Endothelial cell of umbilical vein (primary cell): Measurements from ENCODE around the gene SYK. TPM values are rescaled to one million over a fixed set of nuclear protein-coding genes. Genes with fewer than 3 reads are reported as not detected.

Experiments
- BruUV-seq: library from RNA; stranded (reverse); fragments of 400-500 nt; replicated peaks from 2 replicates; lab custom pipeline; 2021; lab: Mats Ljungman, UMichigan
- CTCF ChIA-PET: fragments of 300-600, 350-600 bp; sonication (Branson Sonifier 250); formaldehyde crosslinking; loops from one replicate; lab custom pipeline; 2021; ENCODE audit warnings: antibody characterized with exemption, inconsistent platforms; lab: Charles Lee
- POLR2A ChIA-PET: fragments of 300-600, 350-600 bp; sonication (Branson Sonifier 250); formaldehyde crosslinking; loops from one replicate; lab custom pipeline; 2021; ENCODE audit warnings: antibody characterized with exemption, inconsistent platforms; lab: Charles Lee
- DNase-seq: peaks from one replicate; pipeline ENCODE4 v3.0.0-alpha.2; 2011; ENCODE audit warnings: low read depth, low spot score
- FAIRE-seq: peaks from 2 replicates; lab custom pipeline; 2011; peaks lifted over from hg19 to GRCh38; lab: Jason Lieb, UNC
- H2AFZ ChIP-seq: 2 replicates; pipeline ENCODE4 v1.6.0; 2012; ENCODE audit warnings: low read depth, low read length, control low read depth, inconsistent platforms
- H3K27ac ChIP-seq: 2 replicates; pipeline ENCODE4 v1.5.1; 2011; ENCODE audit warnings: low read depth, mild to moderate bottlenecking, control low read depth, low read length, moderate library complexity; ENCODE audit not compliant: insufficient read depth
- H3K27me3 ChIP-seq, 2 experiments: 2 replicates each; pipeline versions ENCODE4 v1.6.0 to v1.6.1; 2011; ENCODE audit warnings: low read length in 2 of 2, mixed read lengths in 1 of 2; ENCODE audit not compliant: control insufficient read depth in 2 of 2, insufficient read depth in 2 of 2
- H3K36me3 ChIP-seq, 2 experiments: 2 replicates in 1 of 2; 3 replicates in 1 of 2; pipeline ENCODE4 v1.5.1; 2011; ENCODE audit warnings: low read length in 2 of 2, mild to moderate bottlenecking in 1 of 2, moderate library complexity in 1 of 2; ENCODE audit not compliant: control insufficient read depth in 2 of 2, insufficient read depth in 2 of 2; ENCODE audit errors: extremely low read depth in 1 of 2
- H3K4me1 ChIP-seq: 3 replicates; pipeline ENCODE4 v1.5.1; 2011; ENCODE audit warnings: mild to moderate bottlenecking, low read length; ENCODE audit not compliant: control insufficient read depth, insufficient read depth; ENCODE audit errors: extremely low read depth
- H3K4me2 ChIP-seq: 2 replicates; pipeline ENCODE4 v1.6.1; 2011; ENCODE audit warnings: low read length, control low read depth, mixed read lengths; ENCODE audit not compliant: insufficient read depth
- H3K4me3 ChIP-seq, 3 experiments: fragments of 200-600 bp in 1 of 3; sonication (generic), shearing (Covaris generic) in 1 of 3; replicated peaks in 1 of 3; 2 replicates each; pipeline ENCODE4 v1.5.1; 2011 to 2016; ENCODE audit warnings: control low read depth in 3 of 3, low read length in 3 of 3, mild to moderate bottlenecking in 2 of 3, inconsistent platforms in 1 of 3, low read depth in 1 of 3, moderate library complexity in 1 of 3; ENCODE audit not compliant: insufficient read depth in 1 of 3
- H3K79me2 ChIP-seq: 2 replicates; pipeline ENCODE4 v1.6.0; 2012; ENCODE audit warnings: low read length, inconsistent platforms; ENCODE audit not compliant: control insufficient read depth, insufficient read depth
- H3K9ac ChIP-seq: replicated peaks from 2 replicates; pipeline ENCODE3; 2011; ENCODE audit warnings: low read length, control low read depth; ENCODE audit not compliant: insufficient read depth; ENCODE audit errors: extremely low read depth
- H3K9me1 ChIP-seq: replicated peaks from 3 replicates; pipeline ENCODE4 v1.6.0; 2011; ENCODE audit warnings: mild to moderate bottlenecking, low read length; ENCODE audit not compliant: control insufficient read depth, insufficient read depth; ENCODE audit errors: extremely low read depth
- H3K9me3 ChIP-seq: replicated peaks from 2 replicates; pipeline ENCODE4 v1.5.1; 2012; ENCODE audit warnings: low read length, inconsistent platforms; ENCODE audit not compliant: control insufficient read depth, insufficient read depth
- H4K20me1 ChIP-seq: replicated peaks from 2 replicates; pipeline ENCODE3; 2011; ENCODE audit warnings: mild to moderate bottlenecking, low read length; ENCODE audit not compliant: control insufficient read depth, insufficient read depth; ENCODE audit errors: extremely low read depth
- EZH2 ChIP-seq: IDR thresholded peaks from 2 replicates; pipeline ENCODE4 v1.6.1; 2012; ENCODE audit warnings: borderline replicate concordance, low read depth, mild to moderate bottlenecking, moderate library complexity, low read length, inconsistent platforms; ENCODE audit not compliant: severe bottlenecking
- FOS ChIP-seq: IDR thresholded peaks from 2 replicates; pipeline ENCODE4 v1.6.1; 2011; ENCODE audit warnings: mild to moderate bottlenecking, low read length, moderate library complexity, borderline replicate concordance; ENCODE audit not compliant: insufficient read depth
- GATA2 ChIP-seq: IDR thresholded peaks from 2 replicates; pipeline ENCODE4 v1.7.0; 2011; ENCODE audit warnings: low read depth, mild to moderate bottlenecking, moderate library complexity, mixed read lengths, low read length; ENCODE audit not compliant: insufficient read length, insufficient read depth
- JUN ChIP-seq: IDR thresholded peaks from 2 replicates; pipeline ENCODE4 v1.6.1; 2011; ENCODE audit warnings: borderline replicate concordance, low read depth; ENCODE audit not compliant: insufficient read length, insufficient read depth
- MYC ChIP-seq: IDR thresholded peaks from one replicate; pipeline ENCODE4 v1.6.1; 2011; ENCODE audit warnings: mild to moderate bottlenecking, low read depth, low read length
- POLR2A ChIP-seq: IDR thresholded peaks from 2 replicates; pipeline ENCODE4 v1.6.1; 2012; ENCODE audit warnings: low read depth, mild to moderate bottlenecking, control low read depth, low read length
- POLR2AphosphoS5 ChIP-seq: IDR thresholded peaks from 2 replicates; pipeline ENCODE4 v1.6.1; 2012; ENCODE audit warnings: low read depth, mild to moderate bottlenecking, control low read depth, low read length, moderate library complexity; ENCODE audit not compliant: insufficient read depth
- dilution Hi-C: fragments of 300-500 bp; cut with MboI; formaldehyde crosslinking; loops from one replicate; pipeline ENCODE4 v1.15.0; 2019; ENCODE audit warnings: low sequenced_read_pairs; ENCODE audit not compliant: extremely low pct_ligation_motif_present
- intact Hi-C: fragments of 100-400 bp; cut with micrococcal nuclease; formaldehyde crosslinking; loops from one replicate; pipeline ENCODE4 v1.10.0; 2022
- polyA plus RNA-seq, 4 experiments: library from polyadenylated mRNA; depleted of rRNA in 3 of 4; stranded (reverse) in 3 of 4; unstranded in 1 of 4; fragments of >200 nt; gene quantifications; 2 replicates each; pipeline versions ENCODE4 v1.2.1 to v1.2.3, GENCODE V29; 2011 to 2012; ENCODE audit warnings: missing spikeins in 1 of 4
- total RNA-seq: library from RNA; stranded (reverse); gene quantifications from 2 replicates; pipeline ENCODE4 v1.2.3, GENCODE V29; 2021
- TF ChIP-seq, protein P1 (sequence below), 2 donors: IDR thresholded peaks; 1 replicate in 1 of 2; 2 replicates in 1 of 2; pipeline ENCODE4 v1.5.1; 2011; ENCODE audit warnings: low read length in 2 of 2, mild to moderate bottlenecking in 2 of 2, moderate library complexity in 2 of 2, control low read depth in 1 of 2, inconsistent platforms in 1 of 2, low read depth in 1 of 2; ENCODE audit not compliant: insufficient read depth in 1 of 2; ENCODE audit errors: extremely low read depth in 1 of 2
- TF ChIP-seq, protein P2 (sequence below): IDR thresholded peaks from 2 replicates; pipeline ENCODE4 v1.6.1; 2011; ENCODE audit not compliant: insufficient read depth, insufficient read length

SYK gene
- total and polyA plus RNA-seq, 2 donors (not counting 3 experiments of a cell fraction or from before 2014, with no cell fraction given): not detected

DNA sequence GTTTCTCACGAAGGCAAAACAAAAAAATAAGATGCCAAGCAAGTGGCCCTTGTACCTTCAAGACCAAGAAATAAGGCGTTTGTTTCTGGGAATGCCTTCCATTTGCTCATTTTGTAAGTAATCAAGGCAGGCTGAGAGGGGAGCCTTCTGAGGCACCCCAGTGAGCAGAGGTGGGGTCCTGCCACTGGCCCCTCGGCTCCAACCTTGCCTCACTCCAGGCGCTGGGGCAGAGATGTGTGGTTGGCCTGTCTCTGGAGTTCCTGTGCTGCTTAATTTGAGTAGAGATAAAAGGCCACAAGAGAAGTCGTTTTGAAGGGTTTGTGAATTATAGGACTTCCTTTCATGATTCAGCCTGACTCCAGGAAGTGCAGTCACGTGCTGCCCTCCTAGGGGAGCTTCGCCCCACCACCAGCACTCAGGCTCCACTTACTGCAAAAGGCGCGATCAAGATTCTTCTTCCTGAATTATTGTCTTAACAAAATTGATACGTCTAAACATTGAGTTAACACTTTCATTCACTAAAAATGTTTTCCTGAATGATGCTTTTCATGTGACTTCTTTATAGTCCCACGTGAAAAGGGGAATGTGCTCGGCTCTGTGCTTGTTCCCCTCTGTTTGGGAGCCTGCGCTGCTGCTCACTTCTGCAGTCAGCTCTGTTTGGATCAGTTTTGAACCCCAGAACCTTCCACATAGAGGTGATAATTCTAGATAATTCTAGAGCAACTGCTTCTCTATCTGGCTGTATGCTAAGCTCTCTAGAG lies 13.7 kb downstream of the SYK start:
- H4K20me1 ChIP-seq: no peaks in the 10 kb centered on the region
- no peak overlapping the region for H3K27ac ChIP-seq
- no peak overlapping the region for H2AFZ ChIP-seq
- H3K4me2 ChIP-seq: no peak overlapping the region
- H3K9me3 ChIP-seq: no peaks in the 10 kb centered on the region
- H3K27me3 ChIP-seq: no peaks in the 10 kb centered on the region
- intact Hi-C loops (no loop called here), dilution Hi-C loops (no loop called here)
- ChIA-PET POLR2A (no interaction called here), CTCF (interaction anchor here (0.7 kb wide), 1 partner anchor 10 kb away, joined by 3 read pairs; no protein-coding TSS in a partner anchor)
- BruUV-seq: no TSS peak
- no peaks in the 10 kb centered on the region for H3K9me1 ChIP-seq
- no peak overlapping the region for H3K4me3 ChIP-seq
- H3K4me1 ChIP-seq: no peaks in the 10 kb centered on the region
- FAIRE-seq (no peak), DNase-seq (no peak)
- TF ChIP-seq POLR2A (no peak), POLR2AphosphoS5 (no peak), JUN (no peak), MYC (no peak), EZH2 (no peak), GATA2 (no peak), FOS (no peak)
- TF ChIP-seq, protein P1, sequence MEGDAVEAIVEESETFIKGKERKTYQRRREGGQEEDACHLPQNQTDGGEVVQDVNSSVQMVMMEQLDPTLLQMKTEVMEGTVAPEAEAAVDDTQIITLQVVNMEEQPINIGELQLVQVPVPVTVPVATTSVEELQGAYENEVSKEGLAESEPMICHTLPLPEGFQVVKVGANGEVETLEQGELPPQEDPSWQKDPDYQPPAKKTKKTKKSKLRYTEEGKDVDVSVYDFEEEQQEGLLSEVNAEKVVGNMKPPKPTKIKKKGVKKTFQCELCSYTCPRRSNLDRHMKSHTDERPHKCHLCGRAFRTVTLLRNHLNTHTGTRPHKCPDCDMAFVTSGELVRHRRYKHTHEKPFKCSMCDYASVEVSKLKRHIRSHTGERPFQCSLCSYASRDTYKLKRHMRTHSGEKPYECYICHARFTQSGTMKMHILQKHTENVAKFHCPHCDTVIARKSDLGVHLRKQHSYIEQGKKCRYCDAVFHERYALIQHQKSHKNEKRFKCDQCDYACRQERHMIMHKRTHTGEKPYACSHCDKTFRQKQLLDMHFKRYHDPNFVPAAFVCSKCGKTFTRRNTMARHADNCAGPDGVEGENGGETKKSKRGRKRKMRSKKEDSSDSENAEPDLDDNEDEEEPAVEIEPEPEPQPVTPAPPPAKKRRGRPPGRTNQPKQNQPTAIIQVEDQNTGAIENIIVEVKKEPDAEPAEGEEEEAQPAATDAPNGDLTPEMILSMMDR (IDR thresholded peaks at IDR 0.05; ENCODE audit: extremely low read depth in 1 of 2, insufficient read depth in 1 of 2, low read depth in 1 of 2, low read length in 2 of 2): no peak
- TF ChIP-seq, protein P2, sequence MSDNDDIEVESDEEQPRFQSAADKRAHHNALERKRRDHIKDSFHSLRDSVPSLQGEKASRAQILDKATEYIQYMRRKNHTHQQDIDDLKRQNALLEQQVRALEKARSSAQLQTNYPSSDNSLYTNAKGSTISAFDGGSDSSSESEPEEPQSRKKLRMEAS: no peak
- no peaks in the 10 kb centered on the region for H3K79me2 ChIP-seq
- no peak overlapping the region for H3K9ac ChIP-seq
- no peaks in the 10 kb centered on the region for H3K36me3 ChIP-seq
